Lower leg skin (tissue), 4 donors: ENCODE data around the gene AMPH. TPM values are rescaled to one million over a fixed set of nuclear protein-coding genes. Genes with fewer than 3 reads are reported as not detected.

Experiments used
- DNase-seq, 2 donors: peaks; one replicate each; pipeline ENCODE4 v3.0.0-alpha.2; 2019; ENCODE audit warnings: low spot score in 2 of 2
- H3K4me3 ChIP-seq: fragments of 200-600 bp; sonication (generic); 2 replicates; pipeline ENCODE4 v1.5.1; 2017; ENCODE audit warnings: mild to moderate bottlenecking, low read depth; ENCODE audit not compliant: poor library complexity, severe bottlenecking
- POLR2A ChIP-seq, 2 donors: fragments of 450-650 bp; IDR thresholded peaks; one replicate each; pipeline ENCODE4 v1.6.1; 2016 to 2017; ENCODE audit warnings: antibody characterized with exemption in 2 of 2, mild to moderate bottlenecking in 1 of 2, moderate library complexity in 1 of 2
- WGBS, 2 donors: methylation state at CpG; one replicate each; pipeline ENCODE4 v1.1.5; 2018; 5-methylcytosine and 5-hydroxymethylcytosine counted together
- intact Hi-C: fragments of 100-400 bp; cut with DNase I; formaldehyde crosslinking; loops from one replicate; pipeline ENCODE4 v1.15.0; 2023; ENCODE audit warnings: low total_unique reads
- total RNA-seq, 4 donors: library from RNA; depleted of rRNA; stranded (reverse); fragments of >200 nt; gene quantifications; one replicate each; pipeline ENCODE4 v1.1.0, GENCODE V29; 2016
- TF ChIP-seq, protein P1 (sequence below), 3 donors: fragments of 450-650 bp; IDR thresholded peaks; one replicate each; pipeline ENCODE4 v1.5.1; 2016; ENCODE audit warnings: antibody characterized with exemption in 3 of 3, mild to moderate bottlenecking in 3 of 3, moderate library complexity in 2 of 3

AMPH gene
- total RNA-seq, 4 donors from 2014 or later = 0.47 to 6.7 (median 3.8) TPM

DNA sequence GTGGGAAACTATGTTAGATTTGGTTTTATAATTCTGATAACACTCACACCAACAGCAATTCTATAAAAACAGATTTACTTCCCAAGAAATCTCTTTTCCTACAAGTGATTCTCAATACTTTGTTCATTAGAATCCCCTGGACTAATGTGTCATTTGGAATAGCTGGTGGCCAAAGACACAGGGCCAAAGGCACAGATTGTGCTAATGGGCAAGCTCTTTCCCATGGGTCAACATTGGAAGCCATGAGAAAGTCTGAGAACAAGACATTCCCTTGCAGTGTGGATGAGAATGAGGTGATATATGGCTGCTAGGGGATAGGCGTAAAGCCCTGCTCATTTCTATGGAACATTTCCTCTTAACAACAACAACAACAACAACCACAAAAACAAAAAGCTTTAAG is 153.8 kb downstream of the AMPH start:
- 76 to 89% methylated on average over 1 of the region's 1 CpG for WGBS, 2 donors
- no peak for DNase-seq
- TF ChIP-seq, protein P1, sequence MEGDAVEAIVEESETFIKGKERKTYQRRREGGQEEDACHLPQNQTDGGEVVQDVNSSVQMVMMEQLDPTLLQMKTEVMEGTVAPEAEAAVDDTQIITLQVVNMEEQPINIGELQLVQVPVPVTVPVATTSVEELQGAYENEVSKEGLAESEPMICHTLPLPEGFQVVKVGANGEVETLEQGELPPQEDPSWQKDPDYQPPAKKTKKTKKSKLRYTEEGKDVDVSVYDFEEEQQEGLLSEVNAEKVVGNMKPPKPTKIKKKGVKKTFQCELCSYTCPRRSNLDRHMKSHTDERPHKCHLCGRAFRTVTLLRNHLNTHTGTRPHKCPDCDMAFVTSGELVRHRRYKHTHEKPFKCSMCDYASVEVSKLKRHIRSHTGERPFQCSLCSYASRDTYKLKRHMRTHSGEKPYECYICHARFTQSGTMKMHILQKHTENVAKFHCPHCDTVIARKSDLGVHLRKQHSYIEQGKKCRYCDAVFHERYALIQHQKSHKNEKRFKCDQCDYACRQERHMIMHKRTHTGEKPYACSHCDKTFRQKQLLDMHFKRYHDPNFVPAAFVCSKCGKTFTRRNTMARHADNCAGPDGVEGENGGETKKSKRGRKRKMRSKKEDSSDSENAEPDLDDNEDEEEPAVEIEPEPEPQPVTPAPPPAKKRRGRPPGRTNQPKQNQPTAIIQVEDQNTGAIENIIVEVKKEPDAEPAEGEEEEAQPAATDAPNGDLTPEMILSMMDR (IDR thresholded peaks at IDR 0.05) = no peak
- TF ChIP-seq POLR2A (IDR thresholded peaks at IDR 0.05) = no peak
- intact Hi-C loops = no loop called here
- no peak overlapping the region for H3K4me3 ChIP-seq

DNA sequence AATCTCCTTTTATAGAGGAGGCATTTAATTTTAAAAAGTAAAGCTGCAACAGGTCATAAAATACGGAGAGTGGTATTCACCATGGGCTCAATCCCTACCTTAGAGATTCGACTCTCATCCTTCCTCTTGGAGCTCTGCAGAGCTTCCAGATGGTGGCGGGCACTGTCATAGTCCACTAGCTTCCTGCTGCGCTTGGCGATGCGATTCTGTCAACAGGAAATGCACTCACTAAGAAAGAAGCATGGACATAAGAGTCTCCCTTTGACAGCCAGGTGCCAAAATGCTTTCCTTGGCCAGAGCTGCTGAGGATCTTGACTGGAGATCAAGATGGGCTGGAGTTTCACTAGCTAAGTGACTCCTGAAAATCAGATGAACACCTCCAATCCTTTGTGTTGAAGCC is 154.4 kb downstream of the AMPH start:
- intact Hi-C loops = no loop called here
- DNase-seq = no peak
- TF ChIP-seq, protein P1 (IDR thresholded peaks at IDR 0.05) = no peak
- TF ChIP-seq POLR2A (IDR thresholded peaks at IDR 0.05) = no peak
- H3K4me3 ChIP-seq = no peak overlapping the region
- 86 to 90% methylated on average over 6 of the region's 6 CpGs for WGBS, 2 donors

DNA sequence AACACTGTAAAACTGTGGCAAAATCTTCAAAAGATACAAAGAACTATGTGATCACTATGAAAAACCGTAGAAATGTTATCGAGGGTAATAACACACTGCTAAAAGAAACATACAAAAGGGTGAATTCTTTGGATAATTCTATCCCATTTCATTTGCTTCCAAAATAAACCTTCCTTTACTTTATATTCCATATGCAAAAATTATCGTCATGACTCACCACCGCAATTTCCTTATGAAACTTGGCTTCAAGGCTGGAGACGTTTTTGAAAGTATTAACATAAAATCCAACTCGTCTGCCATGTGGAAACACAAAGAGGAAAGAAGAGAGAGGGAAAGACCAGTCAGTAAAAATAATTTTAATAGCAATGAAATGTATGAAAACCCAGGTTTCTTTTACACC is 165.2 kb downstream of the AMPH start:
- WGBS, 2 donors = 68% methylated on average over 6 of the region's 6 CpGs
- TF ChIP-seq, protein P1 (IDR thresholded peaks at IDR 0.05) = no peak
- TF ChIP-seq POLR2A (IDR thresholded peaks at IDR 0.05) = no peak
- no peak for DNase-seq
- intact Hi-C loops = no loop called here
- no peak overlapping the region for H3K4me3 ChIP-seq

DNA sequence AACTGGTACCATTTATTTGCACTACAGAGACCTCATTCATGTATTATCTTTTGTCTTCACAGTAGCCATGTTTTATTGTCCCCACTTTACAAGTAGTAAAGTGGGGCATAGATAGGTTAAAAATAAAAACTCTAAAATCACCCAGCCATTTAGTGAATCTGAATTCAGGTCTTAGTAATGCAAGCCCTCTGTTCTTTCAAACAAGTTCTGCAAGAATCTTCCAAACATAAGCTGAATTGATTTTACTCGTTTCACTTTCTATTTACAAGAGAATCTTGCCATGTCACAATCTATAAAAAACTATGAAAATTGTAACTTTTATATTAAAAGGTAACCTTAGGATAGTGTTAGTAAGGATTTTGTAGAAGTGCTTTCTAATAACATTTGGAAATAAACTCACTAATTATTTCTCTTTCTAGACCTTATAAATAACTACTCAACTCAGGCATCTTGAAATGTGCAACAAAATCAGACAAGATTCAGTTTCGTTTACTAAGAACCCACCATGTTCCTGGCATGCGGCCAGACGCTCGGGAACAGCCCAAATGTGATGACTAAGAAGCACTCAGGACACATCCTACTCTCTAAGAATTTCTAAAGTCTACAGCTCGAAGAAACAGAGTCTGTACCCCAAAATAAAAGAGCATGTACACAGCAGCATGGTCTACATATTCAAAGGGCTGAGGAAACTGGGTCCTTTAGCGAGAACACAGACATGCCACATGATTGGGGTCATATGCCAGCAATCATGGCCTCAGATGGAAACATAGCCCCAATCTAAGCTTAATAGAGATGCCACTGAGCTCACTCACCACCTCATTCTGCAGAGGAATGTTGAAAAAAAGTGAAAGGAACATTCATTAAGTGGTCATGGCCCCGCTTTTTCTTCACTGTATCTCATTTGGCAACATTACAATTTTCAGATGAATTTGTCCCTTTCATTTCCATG is 167.6 kb downstream of the AMPH start:
- H3K4me3 ChIP-seq = no peak overlapping the region
- intact Hi-C loops = no loop called here
- peak in 1 of 2 donors; percentile 54 for DNase-seq
- TF ChIP-seq POLR2A (IDR thresholded peaks at IDR 0.05) = no peak
- TF ChIP-seq, protein P1 (IDR thresholded peaks at IDR 0.05) = no peak
- 39 to 77% methylated on average over 8 of the region's 8 CpGs for WGBS, 2 donors

DNA sequence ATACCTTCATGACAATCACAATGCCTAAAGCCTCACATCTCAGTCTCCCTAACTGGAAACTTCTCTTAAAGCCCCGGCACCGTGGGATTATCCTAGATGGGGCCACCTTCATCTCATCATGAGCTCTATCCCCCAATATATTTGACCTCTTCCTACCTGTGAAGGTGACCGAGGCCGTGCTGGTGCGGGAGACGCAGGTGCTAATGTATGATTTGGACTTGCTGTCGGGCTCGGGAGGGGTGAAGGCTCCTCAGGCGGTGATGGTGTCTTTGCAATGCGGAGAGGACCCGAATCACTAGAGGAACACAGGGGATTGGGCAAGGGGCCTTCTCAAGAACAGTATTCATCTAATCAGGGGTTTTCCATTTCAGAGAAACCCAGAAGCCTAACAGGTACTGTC is 168.4 kb downstream of the AMPH start:
- WGBS, 2 donors = 95 to 97% methylated on average over 11 of the region's 11 CpGs
- intact Hi-C loops = no loop called here
- TF ChIP-seq, protein P1 (IDR thresholded peaks at IDR 0.05) = no peak
- no peak for TF ChIP-seq POLR2A (IDR thresholded peaks at IDR 0.05)
- no peak overlapping the region for H3K4me3 ChIP-seq
- DNase-seq = no peak
